ENCODE measurements around the gene CASS4. TPM values are rescaled to one million over a fixed set of nuclear protein-coding genes. Genes with fewer than 3 reads are reported as not detected.
A peak's percentile ranks its signal among the peaks of the same experiment; 100 is the strongest.

Gene CASS4
- total RNA-seq, 2 experiments from 2014 or later, result 0.15 TPM; not detected in 1

DNA sequence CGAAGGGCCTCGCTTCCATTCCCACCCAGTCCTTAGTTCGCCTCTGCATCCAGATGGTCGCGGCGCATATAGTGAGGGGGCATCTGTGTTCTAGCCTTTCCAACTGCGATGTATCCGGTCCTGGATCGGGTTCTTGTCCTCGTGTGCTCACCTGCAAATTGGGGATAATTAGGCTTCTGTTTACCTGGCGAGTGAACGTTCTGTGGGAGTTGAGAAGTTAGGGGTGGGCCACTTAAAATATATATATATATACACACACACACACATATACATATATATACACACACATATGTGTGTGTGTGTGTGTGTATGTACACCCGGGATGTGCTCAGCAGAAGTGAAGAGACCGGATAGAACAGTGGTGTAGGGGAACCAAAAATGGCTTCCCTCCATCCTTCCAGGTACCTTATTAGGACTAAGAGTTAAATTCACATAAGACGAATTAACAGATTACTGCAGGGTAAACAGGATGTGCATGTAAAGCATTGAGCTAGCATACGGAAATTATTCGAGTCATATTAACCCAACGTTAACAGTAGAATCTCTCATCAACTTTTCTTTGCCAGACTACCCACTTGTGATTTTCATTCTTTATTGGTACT lies 19.1 kb upstream of the CASS4 start:
- Histone ChIP-seq H3K4me1 (ENCODE audit: insufficient read depth, low read length, poor library complexity, severe bottlenecking) (peaks cover 21% of the 10 kb centered on the region), H3K36me3 (ENCODE audit: insufficient read depth, low read length) (peaks cover 76% of the 10 kb centered on the region), H2AFZ (ENCODE audit: low read length) (peak overlapping the region; percentile 58; the same call in 1 of the 2 replicates), H4K20me1 (ENCODE audit: insufficient read depth, low read length) (peaks cover 7% of the 10 kb centered on the region; the same call in 1 of the 2 replicates), H3K4me3 (ENCODE audit: low read depth, low read length, poor library complexity, severe bottlenecking) (peak overlapping the region; percentile 76), H3K79me2 (ENCODE audit: insufficient read depth, low read depth, low read length) (peaks cover 74% of the 10 kb centered on the region), H3K27ac (ENCODE audit: low read depth, low read length, poor library complexity, severe bottlenecking) (peak overlapping the region; percentile 85), H3K9me3 (ENCODE audit: low read length) (no peaks in the 10 kb centered on the region), H3K9me2 (ENCODE audit: insufficient read depth, low read length) (no peaks in the 10 kb centered on the region), H3K4me2 (ENCODE audit: low read length) (peak overlapping the region; percentile 80)
- TF ChIP-seq EZH2phosphoT487 (IDR thresholded peaks at IDR 0.05; ENCODE audit: borderline replicate concordance, low read depth, low read length), result no peak
- TF ChIP-seq, protein P1, sequence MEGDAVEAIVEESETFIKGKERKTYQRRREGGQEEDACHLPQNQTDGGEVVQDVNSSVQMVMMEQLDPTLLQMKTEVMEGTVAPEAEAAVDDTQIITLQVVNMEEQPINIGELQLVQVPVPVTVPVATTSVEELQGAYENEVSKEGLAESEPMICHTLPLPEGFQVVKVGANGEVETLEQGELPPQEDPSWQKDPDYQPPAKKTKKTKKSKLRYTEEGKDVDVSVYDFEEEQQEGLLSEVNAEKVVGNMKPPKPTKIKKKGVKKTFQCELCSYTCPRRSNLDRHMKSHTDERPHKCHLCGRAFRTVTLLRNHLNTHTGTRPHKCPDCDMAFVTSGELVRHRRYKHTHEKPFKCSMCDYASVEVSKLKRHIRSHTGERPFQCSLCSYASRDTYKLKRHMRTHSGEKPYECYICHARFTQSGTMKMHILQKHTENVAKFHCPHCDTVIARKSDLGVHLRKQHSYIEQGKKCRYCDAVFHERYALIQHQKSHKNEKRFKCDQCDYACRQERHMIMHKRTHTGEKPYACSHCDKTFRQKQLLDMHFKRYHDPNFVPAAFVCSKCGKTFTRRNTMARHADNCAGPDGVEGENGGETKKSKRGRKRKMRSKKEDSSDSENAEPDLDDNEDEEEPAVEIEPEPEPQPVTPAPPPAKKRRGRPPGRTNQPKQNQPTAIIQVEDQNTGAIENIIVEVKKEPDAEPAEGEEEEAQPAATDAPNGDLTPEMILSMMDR (conservative IDR thresholded peaks at IDR 0.05; ENCODE audit: low read length), result no peak
- POLR2A ChIA-PET, result interaction anchor here (0.6 to 2.8 kb wide), 2 partner anchors 19 to 70 kb away, joined by 3 to 15 read pairs; no protein-coding TSS in a partner anchor
- intact Hi-C loops (cut with micrococcal nuclease; ENCODE audit: unreplicated experiment), result loop anchor here (2.0 kb wide), 1 partner anchor 76 kb away; the partner anchor contains the start of gene RTF2
- peak; percentile 38 for DNase-seq (ENCODE audit: low spot score)
- CTCF ChIA-PET (ENCODE audit: unreplicated experiment), result no interaction called here
- no TSS peak for BruUV-seq (replicated peaks)

DNA sequence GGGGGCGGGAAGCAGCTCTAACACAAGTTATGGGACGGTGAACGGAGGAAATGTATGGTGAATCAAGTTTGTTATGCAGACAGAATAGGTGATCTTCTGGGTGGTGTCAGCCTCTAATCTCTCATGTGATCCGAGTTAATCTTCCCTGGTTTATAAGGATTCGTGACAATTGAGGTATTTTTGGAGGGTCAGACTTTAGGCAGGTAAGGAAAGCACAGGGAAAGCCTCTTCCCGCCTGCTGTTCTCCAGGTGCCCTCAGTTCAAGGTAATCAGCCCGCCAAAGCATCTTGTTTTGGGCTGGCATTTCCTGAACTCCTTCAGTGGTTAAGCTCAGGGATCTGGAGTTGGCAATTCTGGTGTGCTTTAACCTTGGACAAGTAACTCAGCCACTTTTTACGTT lies 18.4 kb upstream of the CASS4 start:
- no peak overlapping the region for H3K27ac ChIP-seq (ENCODE audit: low read depth, low read length, poor library complexity, severe bottlenecking)
- POLR2A ChIA-PET, result interaction anchor here (0.6 to 2.8 kb wide), 2 partner anchors 20 to 69 kb away, joined by 3 to 15 read pairs; no protein-coding TSS in a partner anchor
- TF ChIP-seq, protein P1 (conservative IDR thresholded peaks at IDR 0.05; ENCODE audit: low read length), result no peak
- TF ChIP-seq EZH2phosphoT487 (IDR thresholded peaks at IDR 0.05; ENCODE audit: borderline replicate concordance, low read depth, low read length), result no peak

DNA sequence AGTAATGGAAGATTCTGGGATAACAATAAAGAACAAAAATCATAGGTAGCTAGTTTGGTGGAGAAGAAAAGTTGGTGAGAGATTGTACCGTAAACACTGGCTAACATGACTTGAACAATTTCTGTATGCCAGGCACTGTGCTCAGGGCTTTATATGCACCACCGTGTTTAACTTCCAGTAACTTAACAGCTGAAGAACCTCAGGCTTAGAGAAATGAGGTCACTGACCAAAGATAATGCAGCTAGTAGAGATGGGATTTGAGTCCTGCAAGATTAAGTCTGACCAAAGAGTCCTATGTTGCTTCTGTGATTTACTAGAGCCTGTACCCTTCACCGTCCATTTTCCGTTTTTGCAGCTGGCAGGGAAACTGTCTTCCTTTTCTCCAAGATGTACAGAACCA lies 16.9 kb upstream of the CASS4 start:
- no peak overlapping the region for H3K27ac ChIP-seq (ENCODE audit: low read depth, low read length, poor library complexity, severe bottlenecking)
- CTCF ChIA-PET (ENCODE audit: unreplicated experiment), result no interaction called here
- H3K4me3 ChIP-seq (ENCODE audit: low read depth, low read length, poor library complexity, severe bottlenecking), result no peak overlapping the region
- H3K4me2 ChIP-seq (ENCODE audit: low read length), result no peak overlapping the region
- POLR2A ChIA-PET, result interaction anchor here (0.6 to 1.3 kb wide), 3 partner anchors 17 to 671 kb away, joined by 3 to 4 read pairs (median 4); partner anchors contain the start of gene CASS4
- peaks cover 61% of the 10 kb centered on the region for H3K79me2 ChIP-seq (ENCODE audit: insufficient read depth, low read depth, low read length)
- DNase-seq (ENCODE audit: low spot score), result no peak
- peaks cover 76% of the 10 kb centered on the region for H3K36me3 ChIP-seq (ENCODE audit: insufficient read depth, low read length)
- intact Hi-C loops (cut with micrococcal nuclease; ENCODE audit: unreplicated experiment), result no loop called here
- H3K9me3 ChIP-seq (ENCODE audit: low read length), result no peaks in the 10 kb centered on the region
- TF ChIP-seq, protein P1 (conservative IDR thresholded peaks at IDR 0.05; ENCODE audit: low read length), result no peak
- TF ChIP-seq EZH2phosphoT487 (IDR thresholded peaks at IDR 0.05; ENCODE audit: borderline replicate concordance, low read depth, low read length), result no peak
- no peaks in the 10 kb centered on the region for H3K9me2 ChIP-seq (ENCODE audit: insufficient read depth, low read length)
- peaks cover 14% of the 10 kb centered on the region; the same call in 1 of the 2 replicates for H4K20me1 ChIP-seq (ENCODE audit: insufficient read depth, low read length)
- no TSS peak for BruUV-seq (replicated peaks)
- H2AFZ ChIP-seq (ENCODE audit: low read length), result no peak overlapping the region
- peaks cover 15% of the 10 kb centered on the region for H3K4me1 ChIP-seq (ENCODE audit: insufficient read depth, low read length, poor library complexity, severe bottlenecking)

More for the DNA sequence above, 18.4 kb upstream of the CASS4 start:
- H4K20me1 ChIP-seq (ENCODE audit: insufficient read depth, low read length), result peaks cover 7% of the 10 kb centered on the region; the same call in 1 of the 2 replicates
- intact Hi-C loops (cut with micrococcal nuclease; ENCODE audit: unreplicated experiment), result loop anchor here (2.0 kb wide), 1 partner anchor 75 kb away; the partner anchor contains the start of gene RTF2
- H3K36me3 ChIP-seq (ENCODE audit: insufficient read depth, low read length), result peaks cover 76% of the 10 kb centered on the region
- H3K4me3 ChIP-seq (ENCODE audit: low read depth, low read length, poor library complexity, severe bottlenecking), result peak overlapping the region; percentile 76
- no TSS peak for BruUV-seq (replicated peaks)
- H3K9me2 ChIP-seq (ENCODE audit: insufficient read depth, low read length), result no peaks in the 10 kb centered on the region
- H3K4me2 ChIP-seq (ENCODE audit: low read length), result peak overlapping the region; percentile 80
- CTCF ChIA-PET (ENCODE audit: unreplicated experiment), result no interaction called here
- H3K9me3 ChIP-seq (ENCODE audit: low read length), result no peaks in the 10 kb centered on the region
- DNase-seq (ENCODE audit: low spot score), result no peak
- H3K4me1 ChIP-seq (ENCODE audit: insufficient read depth, low read length, poor library complexity, severe bottlenecking), result peaks cover 21% of the 10 kb centered on the region
- H3K79me2 ChIP-seq (ENCODE audit: insufficient read depth, low read depth, low read length), result peaks cover 70% of the 10 kb centered on the region
- no peak overlapping the region for H2AFZ ChIP-seq (ENCODE audit: low read length)
